GM08714 (cell line): Measurements from ENCODE around the gene KCTD15.
A peak's percentile ranks its signal among the peaks of the same experiment; 100 is the strongest.

Source experiments
- H3K4me3 ChIP-seq: fragments of 200-500 bp; sonication (Bioruptor generic); 2 replicates; pipeline ENCODE4 v1.5.1; 2014; ENCODE audit warnings: mild to moderate bottlenecking, low read length, inconsistent platforms
- ZNF274 ChIP-seq: IDR thresholded peaks from 2 replicates; pipeline ENCODE4 v1.6.1; 2012; ENCODE audit warnings: mild to moderate bottlenecking, low read depth, low read length

Gene KCTD15

GRCh38 chr19:33777351-33777750 lies 19.3 kb upstream of the KCTD15 start:
- no peak overlapping the region for H3K4me3 ChIP-seq
- TF ChIP-seq ZNF274, result no peak

GRCh38 chr19:33777753-33778088 lies 18.9 kb upstream of the KCTD15 start:
- TF ChIP-seq ZNF274, result no peak
- no peak overlapping the region for H3K4me3 ChIP-seq

GRCh38 chr19:33778089-33778791 lies 18.4 kb upstream of the KCTD15 start:
- no peak for TF ChIP-seq ZNF274
- H3K4me3 ChIP-seq, result no peak overlapping the region

GRCh38 chr19:33779849-33780248 lies 16.8 kb upstream of the KCTD15 start:
- H3K4me3 ChIP-seq, result no peak overlapping the region
- TF ChIP-seq ZNF274, result no peak

- TF ChIP-seq ZNF274, result no peak
- H3K4me3 ChIP-seq, result no peak overlapping the region
These were observed 16.4 kb upstream of the KCTD15 start for GRCh38 chr19:33780251-33780650.

DNA sequence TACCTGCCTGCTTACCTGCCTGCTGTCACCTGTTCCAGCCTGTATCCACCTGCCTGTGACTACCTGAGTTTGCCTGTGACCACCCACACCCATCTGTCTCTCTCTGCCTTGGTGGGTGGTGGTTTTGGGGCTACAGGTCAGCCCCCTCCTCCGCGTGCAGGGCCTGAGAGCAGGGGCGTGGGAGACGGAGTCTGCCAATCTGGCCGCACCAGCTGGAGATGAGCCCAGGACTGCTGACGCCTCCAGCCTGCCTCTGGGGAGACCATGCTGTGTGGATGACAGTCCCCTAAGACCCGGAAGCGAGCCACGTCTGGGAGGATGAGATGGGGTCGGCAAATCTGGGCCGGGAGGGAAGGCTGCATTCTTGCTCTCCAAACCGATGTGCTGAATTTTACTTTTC lies 15.9 kb upstream of the KCTD15 start:
- H3K4me3 ChIP-seq, result no peak overlapping the region
- no peak for TF ChIP-seq ZNF274

DNA sequence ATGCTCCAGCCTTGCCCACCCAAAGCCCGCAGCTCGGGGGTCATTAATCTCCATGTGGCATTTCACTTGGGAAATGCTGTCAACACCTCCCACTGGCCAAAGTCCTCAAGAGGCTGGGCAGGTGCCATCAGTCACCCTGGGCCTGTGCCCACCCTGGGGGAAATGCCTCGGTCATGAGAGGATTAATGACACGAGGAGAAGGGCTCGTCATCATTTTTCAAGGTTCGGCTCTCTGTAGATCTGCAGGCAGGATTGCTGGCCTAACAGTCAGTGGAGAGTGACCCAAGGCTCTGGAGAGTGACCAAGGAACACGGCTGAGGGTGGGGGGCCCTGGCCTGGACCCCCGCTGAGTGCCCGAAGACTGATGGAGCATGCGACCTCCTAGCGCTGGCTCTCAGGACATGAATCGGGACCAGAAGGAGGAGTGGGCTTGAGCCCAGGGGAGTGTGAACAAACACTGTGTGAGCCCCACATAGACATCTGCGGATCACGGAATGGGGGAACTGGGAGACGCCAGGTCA lies 15.2 kb upstream of the KCTD15 start:
- no peak for TF ChIP-seq ZNF274
- no peak overlapping the region for H3K4me3 ChIP-seq

DNA sequence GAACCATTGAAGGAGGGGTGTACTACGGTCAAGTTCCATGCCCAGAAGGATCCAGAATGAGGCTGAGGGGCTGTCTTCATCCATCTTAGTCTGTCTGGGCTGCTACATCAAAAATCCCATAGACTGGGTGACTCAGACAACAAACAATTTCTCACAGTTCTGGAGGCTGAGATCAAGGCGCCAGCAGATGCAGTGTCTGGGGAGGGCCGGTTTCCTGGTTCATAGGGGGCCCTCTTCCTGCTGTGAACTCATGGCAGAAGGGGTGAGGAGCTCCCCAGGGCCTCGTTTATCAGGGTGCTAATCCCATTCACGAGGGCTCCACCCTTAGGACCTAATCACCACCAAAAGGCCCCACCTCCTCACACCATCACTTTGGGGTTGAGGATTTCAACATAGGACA lies 14.7 kb upstream of the KCTD15 start:
- TF ChIP-seq ZNF274, result no peak
- H3K4me3 ChIP-seq, result no peak overlapping the region

DNA sequence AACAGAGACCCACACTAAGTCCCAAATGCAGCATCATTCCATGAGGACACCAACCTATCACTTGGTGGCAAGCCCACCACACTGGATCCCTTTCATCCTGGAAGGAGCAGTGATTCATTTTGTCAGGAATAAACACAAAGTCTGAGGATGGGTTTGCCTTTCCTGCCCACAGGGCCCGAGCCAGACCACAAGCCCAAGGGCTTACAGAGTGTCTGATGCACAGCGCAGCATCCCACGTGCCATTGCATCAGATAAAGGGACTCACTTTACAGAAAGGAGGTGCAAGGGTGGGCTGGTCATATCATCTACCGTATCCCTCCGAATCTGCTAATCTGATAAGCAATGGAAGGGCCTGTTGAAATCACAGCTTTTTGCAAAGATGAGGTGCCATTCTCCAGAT lies 12.2 kb upstream of the KCTD15 start:
- no peak for TF ChIP-seq ZNF274
- no peak overlapping the region for H3K4me3 ChIP-seq

GRCh38 chr19:33785795-33786194 lies 10.9 kb upstream of the KCTD15 start:
- no peak overlapping the region for H3K4me3 ChIP-seq
- TF ChIP-seq ZNF274, result no peak

GRCh38 chr19:33788676-33789075 lies 8.0 kb upstream of the KCTD15 start:
- no peak overlapping the region for H3K4me3 ChIP-seq

DNA sequence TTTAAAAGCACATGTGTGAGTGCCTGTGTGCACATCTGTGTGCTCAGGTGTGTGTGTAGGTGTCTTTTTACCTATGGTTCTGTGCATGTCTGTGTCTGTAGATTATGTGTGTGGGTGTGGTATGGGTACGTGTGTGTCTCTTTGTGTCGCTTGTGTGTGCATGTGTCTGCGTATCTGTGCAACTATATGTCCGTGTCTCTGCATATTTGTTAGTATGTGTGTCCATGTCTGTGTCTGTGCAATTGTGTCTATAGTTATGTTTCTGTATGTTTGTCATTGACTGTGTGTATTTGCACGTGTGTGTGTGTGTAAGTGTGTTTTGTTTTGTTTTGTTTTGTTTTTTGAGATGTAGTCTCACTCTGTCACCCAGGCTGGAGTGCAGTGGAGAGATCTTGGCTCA lies 7.3 kb upstream of the KCTD15 start:
- H3K4me3 ChIP-seq, result no peak overlapping the region
- no peak for TF ChIP-seq ZNF274

More at GRCh38 chr19:33788676-33789075, 8.0 kb upstream of the KCTD15 start:
- TF ChIP-seq ZNF274, result no peak

GRCh38 chr19:33794683-33795369 lies 1.8 kb upstream of the KCTD15 start:
- H3K4me3 ChIP-seq, result peak overlapping the region; percentile 48
- TF ChIP-seq ZNF274, result no peak

GRCh38 chr19:33795370-33796163 lies 1.1 kb upstream of the KCTD15 start:
- no peak for TF ChIP-seq ZNF274
- H3K4me3 ChIP-seq, result peak overlapping the region; percentile 48

DNA sequence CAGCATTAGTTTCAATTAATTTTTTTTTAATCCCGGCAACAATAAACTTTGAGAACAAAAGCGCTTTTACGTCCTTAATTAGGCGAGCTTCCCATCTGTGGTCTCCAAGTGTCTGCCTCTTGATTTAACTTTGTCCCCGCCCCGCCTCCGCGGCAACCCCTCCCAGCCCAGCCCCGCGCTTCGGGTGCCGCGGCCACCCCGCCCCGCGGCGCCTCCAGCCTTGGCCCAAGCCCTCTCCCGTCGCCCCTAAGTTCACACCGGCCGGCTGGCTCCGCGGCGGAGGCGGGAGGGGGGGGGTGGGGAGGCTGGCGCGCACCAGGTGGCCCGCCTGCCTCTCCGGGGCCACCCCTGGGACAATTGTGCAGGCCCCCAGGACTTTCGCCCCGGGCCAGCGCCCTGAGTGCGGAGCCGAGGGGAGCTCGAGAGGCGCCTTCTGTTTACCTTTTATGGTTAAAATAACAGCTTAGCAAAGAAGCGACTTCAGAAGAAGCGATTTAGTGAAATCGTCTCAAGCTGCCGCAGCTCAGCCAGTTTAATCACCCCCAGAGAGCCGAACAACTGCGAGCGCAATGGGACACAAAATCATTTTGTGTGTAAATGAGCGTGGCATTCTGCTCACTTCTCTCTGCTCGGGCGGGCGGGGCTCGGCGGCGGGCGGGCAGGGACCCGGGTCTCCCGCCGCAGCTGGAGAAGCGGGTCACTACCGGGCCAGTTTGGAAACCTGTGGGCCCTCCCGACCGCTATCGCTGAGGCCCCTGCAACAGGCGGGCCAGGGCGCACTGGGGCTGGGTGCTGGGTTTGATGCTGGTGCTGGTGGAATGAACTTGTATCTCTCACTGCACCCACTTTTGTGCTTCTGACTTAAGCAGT lies 1.4 kb downstream of the KCTD15 start:
- H3K4me3 ChIP-seq, result peak overlapping the region; percentile 39; the same call in 1 of the 2 replicates
- TF ChIP-seq ZNF274, result no peak
